ENCODE results near the gene ALG14.
"Not testable (repeated sequence)": the region's sequence is repeated elsewhere in the genome, so short reads cannot be mapped to it uniquely, and the experiment has no call there.

ALG14 gene

DNA sequence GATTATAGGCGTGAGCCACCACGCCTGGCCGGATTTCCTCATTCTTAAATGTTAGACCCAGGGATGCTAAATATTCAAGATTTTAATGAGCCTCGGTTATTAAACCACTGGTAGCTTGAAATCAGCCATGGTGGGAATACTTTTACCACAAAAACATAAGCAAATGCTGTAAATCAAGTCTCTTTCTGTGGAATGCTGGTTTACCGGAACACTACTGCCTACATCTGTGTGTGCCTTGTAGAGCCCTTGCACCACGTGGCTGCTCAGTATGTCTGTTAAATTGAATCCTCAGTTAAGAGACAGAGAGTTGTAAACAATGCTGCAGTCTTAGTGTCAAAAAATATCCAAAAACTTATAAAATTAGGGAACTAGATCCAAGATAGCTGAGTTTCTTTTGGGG, 119.0 kb downstream of the ALG14 start:
- DNase-seq (ENCODE audit: low spot score): no peak

- no peak for DNase-seq (ENCODE audit: low spot score)
Measured at GRCh38 chr1:94953107-94953506, 119.6 kb downstream of the ALG14 start.

- no peak for DNase-seq (ENCODE audit: low spot score)
Measured at GRCh38 chr1:94952539-94952938, 120.2 kb downstream of the ALG14 start.

DNA sequence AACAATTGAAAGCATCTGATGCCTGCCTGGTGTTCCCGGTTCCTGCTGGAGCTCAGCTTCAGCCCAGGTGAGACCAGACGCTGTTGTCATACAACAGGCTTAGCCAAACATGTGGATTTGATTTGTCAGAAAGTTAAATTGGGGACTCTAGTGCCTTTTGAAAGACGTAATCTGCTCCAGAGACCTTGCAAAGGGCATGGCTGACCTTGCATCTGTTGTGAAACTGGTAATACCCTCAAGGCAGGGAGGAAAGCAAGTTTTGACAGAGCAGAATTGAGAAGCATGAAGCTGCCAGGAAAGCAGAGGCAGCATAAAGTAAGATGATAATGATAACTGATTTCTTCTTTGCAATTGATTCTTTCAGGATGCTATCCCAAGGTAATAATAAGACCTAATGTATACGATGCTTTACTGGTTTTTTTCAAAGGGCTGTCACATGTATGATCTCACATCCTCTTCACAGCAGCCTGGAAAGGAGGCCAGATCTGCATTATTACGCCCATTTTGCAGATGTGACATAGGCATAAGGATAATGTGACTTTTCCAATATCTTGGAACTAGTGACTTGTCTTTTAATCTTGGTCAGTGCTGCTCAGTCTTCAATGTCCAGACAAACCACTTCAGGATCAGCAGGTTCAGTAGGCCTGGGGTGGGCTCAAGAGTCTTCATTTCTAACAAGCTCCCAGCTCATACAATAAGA, 121.1 kb downstream of the ALG14 start:
- no peak for DNase-seq (ENCODE audit: low spot score)

DNA sequence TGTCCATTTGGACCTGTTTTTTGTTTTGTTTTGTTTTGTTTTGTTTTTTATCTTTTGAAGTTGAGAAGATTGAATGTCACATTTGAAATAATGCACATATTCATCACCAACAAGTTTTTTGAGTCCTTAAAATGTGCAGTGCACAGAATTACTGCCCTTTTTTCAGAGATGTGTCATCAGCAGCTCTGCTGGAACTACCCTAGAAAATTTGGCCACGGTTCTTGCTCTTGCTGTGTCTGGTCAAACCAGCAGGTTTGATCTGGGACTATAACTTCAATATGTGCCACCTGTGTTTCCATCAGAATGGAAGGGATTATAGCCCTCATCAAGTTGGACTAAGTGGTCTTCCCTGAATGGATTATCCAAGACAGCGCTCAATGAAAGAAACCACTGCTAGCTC, 121.7 kb downstream of the ALG14 start:
- DNase-seq (ENCODE audit: low spot score): no peak

DNA sequence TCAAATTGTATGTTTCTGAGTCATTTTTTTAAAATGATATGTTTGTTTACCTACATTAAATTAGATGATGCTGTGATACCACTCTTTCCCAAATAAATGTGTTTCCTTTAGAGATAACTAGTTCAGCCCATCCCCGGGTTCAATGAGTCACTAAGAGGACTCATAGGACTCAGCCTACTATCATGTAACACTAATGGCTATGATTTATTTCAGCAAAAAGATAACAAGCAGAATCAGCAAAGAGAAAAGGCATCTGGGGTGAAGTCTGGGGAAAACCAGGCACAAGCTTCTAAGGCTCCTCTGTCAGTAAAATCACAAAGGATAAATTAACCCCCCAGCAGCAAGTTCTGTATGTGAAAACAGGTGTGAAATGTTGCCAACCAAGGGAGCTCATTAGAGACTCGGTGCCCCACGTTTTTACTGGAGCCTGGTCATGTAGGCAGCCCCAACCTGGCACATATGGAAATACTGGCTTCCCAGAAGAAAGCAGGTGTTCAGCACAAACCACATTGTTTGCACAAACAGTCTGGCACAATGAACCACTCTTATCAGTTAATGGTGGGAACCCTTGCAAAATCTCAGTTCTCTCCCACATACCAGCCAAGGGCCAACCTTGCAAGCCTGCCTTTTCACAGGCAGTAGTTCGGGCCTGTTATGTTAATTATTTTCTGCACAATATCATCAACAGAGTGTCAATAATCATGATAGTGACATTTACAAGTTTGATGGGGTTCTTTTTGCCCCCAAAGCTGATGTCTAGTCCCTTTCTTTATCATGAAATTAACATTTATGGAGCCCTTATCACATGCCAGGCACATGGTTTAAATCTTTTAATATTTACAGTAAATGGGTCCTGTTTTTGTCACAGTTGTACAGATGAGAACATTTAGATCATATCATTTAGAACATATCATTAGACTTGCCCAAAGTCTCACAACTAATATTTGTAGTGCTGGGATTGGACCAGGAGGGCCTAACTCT, 122.8 kb downstream of the ALG14 start:
- DNase-seq (ENCODE audit: low spot score): no peak

- DNase-seq (ENCODE audit: low spot score): no peak
Measured at GRCh38 chr1:94947437-94947836, 125.3 kb downstream of the ALG14 start.

GRCh38 chr1:94946886-94947285, 125.9 kb downstream of the ALG14 start:
- DNase-seq (ENCODE audit: low spot score): no peak

GRCh38 chr1:94942171-94943128, 130.3 kb downstream of the ALG14 start:
- DNase-seq (ENCODE audit: low spot score): no peak

DNA sequence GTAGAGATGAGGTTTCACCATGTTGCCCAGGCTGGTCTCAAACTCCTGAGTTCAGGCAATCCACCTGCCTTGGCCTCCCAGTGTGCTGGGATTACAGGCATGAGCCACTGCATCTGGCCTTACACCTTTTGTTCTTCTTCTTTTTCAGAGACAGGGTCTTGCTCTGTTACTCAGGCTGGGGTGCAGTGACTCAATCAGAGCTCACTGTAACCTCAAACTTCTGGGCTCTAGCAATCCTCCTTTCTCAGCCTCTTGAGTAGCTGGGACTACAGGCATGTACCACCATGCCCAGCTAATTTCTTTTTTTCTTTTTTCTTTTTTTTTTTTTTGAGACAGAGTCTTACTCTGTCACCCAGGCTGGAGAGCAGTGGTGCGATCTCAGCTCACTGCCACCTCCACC, 131.3 kb downstream of the ALG14 start:
- not testable (repeated sequence) for DNase-seq (ENCODE audit: low spot score)

GRCh38 chr1:94940738-94941137, 132.0 kb downstream of the ALG14 start:
- DNase-seq (ENCODE audit: low spot score): no peak

GRCh38 chr1:94937820-94938219, 134.9 kb downstream of the ALG14 start:
- no peak for DNase-seq (ENCODE audit: low spot score)

DNA sequence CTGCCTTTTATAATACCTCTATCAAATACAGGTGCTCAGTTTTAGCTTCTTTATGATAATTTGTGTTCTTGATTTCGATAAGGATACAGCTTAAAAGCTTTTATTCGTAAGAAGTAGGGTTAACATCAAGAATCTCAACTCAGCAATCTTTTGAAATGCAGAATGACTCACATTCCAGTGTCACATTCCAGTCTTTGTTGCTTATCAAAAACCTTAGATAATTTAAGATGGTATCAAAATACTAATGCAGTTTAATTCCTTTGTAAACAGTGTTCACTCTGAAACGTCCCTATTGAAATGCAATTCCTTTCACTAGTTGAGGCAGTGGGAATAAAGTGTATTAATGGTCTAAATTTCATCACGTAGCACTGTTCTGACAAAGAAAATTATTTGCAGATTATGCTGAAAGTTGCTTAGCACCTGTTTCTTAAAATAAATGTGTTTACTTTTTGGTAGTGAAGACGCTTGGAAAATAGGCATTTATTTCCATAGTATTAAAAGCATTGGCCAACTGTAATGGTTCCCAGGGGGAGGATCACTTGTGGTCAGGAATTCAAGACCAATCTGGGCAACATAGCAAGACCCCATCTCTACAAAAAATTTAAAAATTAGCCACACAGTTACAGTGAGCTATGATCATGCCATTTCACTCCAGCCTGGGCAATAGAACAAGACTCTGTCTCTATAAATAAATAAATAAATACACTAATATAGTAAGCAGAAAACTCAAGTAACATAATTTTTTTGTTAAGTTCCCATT, 135.7 kb downstream of the ALG14 start:
- DNase-seq (ENCODE audit: low spot score): no peak

DNA sequence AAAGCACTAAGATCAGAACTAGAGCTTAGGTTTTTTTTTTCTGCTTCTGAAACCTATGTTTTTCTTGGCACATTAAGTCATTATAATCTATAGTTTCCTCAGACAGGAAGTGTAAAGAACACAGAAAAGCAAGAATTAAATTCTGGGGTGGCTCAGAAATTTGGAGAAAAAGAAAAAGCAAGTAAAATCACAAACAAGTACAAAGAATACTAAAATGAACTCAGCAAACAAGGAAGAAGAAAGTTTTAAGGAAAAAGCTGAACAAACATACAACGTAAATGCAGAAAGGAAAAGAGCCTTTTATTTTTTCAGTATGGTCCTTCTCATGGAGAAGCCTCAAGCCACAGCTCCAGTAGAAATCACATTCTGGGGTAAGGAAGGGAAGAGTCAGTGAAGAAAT, 137.3 kb downstream of the ALG14 start:
- DNase-seq (ENCODE audit: low spot score): no peak

GRCh38 chr1:94935034-94935433, 137.7 kb downstream of the ALG14 start:
- DNase-seq (ENCODE audit: low spot score): no peak

GRCh38 chr1:94934551-94934950, 138.2 kb downstream of the ALG14 start:
- DNase-seq (ENCODE audit: low spot score): no peak

GRCh38 chr1:94931254-94931841, 141.4 kb downstream of the ALG14 start:
- DNase-seq (ENCODE audit: low spot score): no peak

- DNase-seq (ENCODE audit: low spot score): no peak
Measured at GRCh38 chr1:94929351-94930217, 143.2 kb downstream of the ALG14 start.

DNA sequence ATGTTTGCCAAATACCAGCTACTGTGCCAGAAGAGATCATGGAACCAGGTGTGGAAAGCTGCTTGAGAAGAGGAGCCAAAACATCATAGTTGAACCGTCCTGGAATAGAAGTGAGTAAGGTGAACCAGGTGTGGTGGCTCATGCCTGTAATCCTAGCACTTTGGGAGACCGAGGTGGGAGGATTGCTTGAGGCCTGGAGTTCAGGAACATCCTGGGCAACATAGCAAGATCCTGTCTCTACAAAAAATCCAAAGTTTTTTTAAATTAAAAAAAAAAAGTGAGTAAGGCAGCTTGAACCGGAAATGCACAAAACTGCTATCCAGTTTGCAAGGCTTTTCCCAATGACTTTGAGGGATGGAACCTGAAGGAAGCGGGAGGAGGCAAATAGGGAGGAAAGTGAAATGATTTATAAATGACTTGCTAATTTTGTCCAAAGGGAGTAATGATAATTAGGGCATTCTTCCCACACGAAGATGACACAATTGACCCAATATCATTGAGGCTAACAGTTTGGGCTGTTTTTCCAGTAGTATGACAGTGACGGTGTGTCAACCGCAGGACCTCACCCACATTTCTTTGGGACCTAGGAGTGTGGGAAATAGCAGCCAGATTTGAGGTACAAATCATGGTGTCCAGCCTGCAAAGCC, 144.3 kb downstream of the ALG14 start:
- no peak for DNase-seq (ENCODE audit: low spot score)
